ENCODE results near the gene RRP15.

RRP15 gene

GRCh38 chr1:218377143-218377660, 92.1 kb downstream of the RRP15 start:
- Histone ChIP-seq H3K79me2 (no peaks in the 10 kb centered on the region), H3K27ac (no peak overlapping the region), H3K9me3 (ENCODE audit: control insufficient read depth, low read length) (no peaks in the 10 kb centered on the region), H3K4me2 (ENCODE audit: low read length) (no peak overlapping the region), H3K4me3 (ENCODE audit: low read depth, low read length) (no peak overlapping the region), H3K9ac (no peak overlapping the region), H3K4me1 (no peaks in the 10 kb centered on the region), H3K36me3 (ENCODE audit: control insufficient read depth, insufficient read depth, low read length) (no peaks in the 10 kb centered on the region), H2AFZ (no peak overlapping the region), H3K27me3 (ENCODE audit: control insufficient read depth, insufficient read depth, low read length) (no peaks in the 10 kb centered on the region)
- no peak for TF ChIP-seq CTCF (IDR thresholded peaks at IDR 0.05)

DNA sequence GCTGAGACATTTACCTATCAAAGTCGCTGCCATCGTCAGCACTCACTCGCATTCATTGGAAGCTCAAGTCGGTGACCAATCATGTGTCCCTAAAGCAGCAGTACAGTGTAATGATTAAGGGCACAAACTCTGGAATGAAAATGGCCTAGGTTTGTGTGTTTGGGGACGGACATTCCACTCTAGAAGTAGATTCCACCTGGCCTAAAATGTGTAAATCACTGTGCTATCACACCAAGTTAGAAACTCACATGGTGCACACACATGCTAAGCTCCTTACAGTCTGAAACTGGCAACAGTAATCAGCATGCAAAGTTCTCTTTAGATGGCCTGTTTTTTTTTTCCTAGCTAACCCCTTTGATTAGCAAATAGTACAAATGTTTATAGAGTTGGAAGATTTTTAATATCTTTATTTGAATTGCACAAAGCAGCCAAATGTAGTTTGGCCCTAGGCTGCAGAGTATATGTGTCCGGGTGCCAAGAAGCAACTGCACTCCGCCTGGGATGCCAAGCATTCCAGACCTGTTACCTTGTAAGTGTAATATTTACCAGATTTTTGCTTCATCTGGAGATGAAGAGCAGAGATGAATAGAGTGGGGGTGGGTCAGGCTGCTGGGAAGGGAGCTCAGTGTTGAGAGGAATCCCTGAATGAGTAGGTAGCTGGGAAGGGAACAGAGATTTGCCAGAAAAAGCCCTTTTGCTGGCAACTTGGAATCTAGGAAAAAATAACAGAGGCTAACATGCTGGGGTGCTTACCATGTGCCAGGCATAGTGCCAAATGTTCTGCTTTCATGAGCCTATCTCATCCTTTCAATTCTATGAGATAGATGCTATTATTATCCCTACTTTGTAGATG, 95.3 kb downstream of the RRP15 start:
- Histone ChIP-seq H3K4me3 (ENCODE audit: low read depth, low read length) (no peak overlapping the region), H3K36me3 (ENCODE audit: control insufficient read depth, insufficient read depth, low read length) (no peaks in the 10 kb centered on the region), H3K4me2 (ENCODE audit: low read length) (no peak overlapping the region), H3K79me2 (no peaks in the 10 kb centered on the region), H3K27me3 (ENCODE audit: control insufficient read depth, insufficient read depth, low read length) (no peaks in the 10 kb centered on the region), H3K27ac (no peak overlapping the region), H3K9me3 (ENCODE audit: control insufficient read depth, low read length) (no peaks in the 10 kb centered on the region), H3K9ac (no peak overlapping the region), H3K4me1 (no peaks in the 10 kb centered on the region), H2AFZ (no peak overlapping the region)
- TF ChIP-seq CTCF (IDR thresholded peaks at IDR 0.05): no peak

- TF ChIP-seq CTCF (IDR thresholded peaks at IDR 0.05): no peak
- Histone ChIP-seq H3K4me3 (ENCODE audit: low read depth, low read length) (no peak overlapping the region), H3K9me3 (ENCODE audit: control insufficient read depth, low read length) (no peaks in the 10 kb centered on the region), H3K27ac (no peak overlapping the region), H3K9ac (no peak overlapping the region), H3K79me2 (no peaks in the 10 kb centered on the region), H2AFZ (no peak overlapping the region), H3K4me1 (no peaks in the 10 kb centered on the region), H3K4me2 (ENCODE audit: low read length) (no peak overlapping the region), H3K36me3 (ENCODE audit: control insufficient read depth, insufficient read depth, low read length) (no peaks in the 10 kb centered on the region), H3K27me3 (ENCODE audit: control insufficient read depth, insufficient read depth, low read length) (no peaks in the 10 kb centered on the region)
Measured at GRCh38 chr1:218382261-218382660, 97.2 kb downstream of the RRP15 start.

GRCh38 chr1:218383051-218383450, 98.0 kb downstream of the RRP15 start:
- Histone ChIP-seq H3K27me3 (ENCODE audit: control insufficient read depth, insufficient read depth, low read length) (no peaks in the 10 kb centered on the region), H3K36me3 (ENCODE audit: control insufficient read depth, insufficient read depth, low read length) (no peaks in the 10 kb centered on the region), H2AFZ (no peak overlapping the region), H3K79me2 (no peaks in the 10 kb centered on the region), H3K4me2 (ENCODE audit: low read length) (no peak overlapping the region), H3K9me3 (ENCODE audit: control insufficient read depth, low read length) (no peaks in the 10 kb centered on the region), H3K9ac (no peak overlapping the region), H3K4me1 (no peaks in the 10 kb centered on the region), H3K27ac (no peak overlapping the region), H3K4me3 (ENCODE audit: low read depth, low read length) (no peak overlapping the region)
- no peak for TF ChIP-seq CTCF (IDR thresholded peaks at IDR 0.05)

DNA sequence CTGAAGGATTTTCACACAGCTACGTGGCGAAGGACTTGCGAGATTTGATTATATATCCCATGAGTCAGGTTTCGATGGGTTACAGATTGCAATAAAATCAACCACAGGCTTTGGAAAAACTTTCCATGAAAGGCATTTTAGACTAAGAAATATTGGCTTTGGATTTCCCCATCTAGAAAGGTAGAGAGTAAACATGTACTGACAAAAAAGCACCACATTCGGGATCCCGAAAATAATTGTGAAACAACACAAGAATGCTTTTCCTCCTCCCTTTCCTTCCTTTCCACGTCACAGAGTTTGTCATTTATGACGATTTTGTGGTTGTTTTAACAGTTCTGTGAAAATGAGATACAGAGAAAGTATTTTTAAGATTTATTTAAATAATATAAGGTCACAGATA, 98.6 kb downstream of the RRP15 start:
- Histone ChIP-seq H3K9me3 (ENCODE audit: control insufficient read depth, low read length) (no peaks in the 10 kb centered on the region), H3K4me3 (ENCODE audit: low read depth, low read length) (no peak overlapping the region), H3K4me2 (ENCODE audit: low read length) (no peak overlapping the region), H3K27me3 (ENCODE audit: control insufficient read depth, insufficient read depth, low read length) (no peaks in the 10 kb centered on the region), H3K4me1 (no peaks in the 10 kb centered on the region), H3K36me3 (ENCODE audit: control insufficient read depth, insufficient read depth, low read length) (no peaks in the 10 kb centered on the region), H3K79me2 (no peaks in the 10 kb centered on the region), H3K9ac (no peak overlapping the region), H3K27ac (no peak overlapping the region), H2AFZ (no peak overlapping the region)
- TF ChIP-seq CTCF (IDR thresholded peaks at IDR 0.05): no peak

Measured in parathyroid adenoma (tissue), 2 donors.